ENCODE results near the gene GABRA5.

DNA sequence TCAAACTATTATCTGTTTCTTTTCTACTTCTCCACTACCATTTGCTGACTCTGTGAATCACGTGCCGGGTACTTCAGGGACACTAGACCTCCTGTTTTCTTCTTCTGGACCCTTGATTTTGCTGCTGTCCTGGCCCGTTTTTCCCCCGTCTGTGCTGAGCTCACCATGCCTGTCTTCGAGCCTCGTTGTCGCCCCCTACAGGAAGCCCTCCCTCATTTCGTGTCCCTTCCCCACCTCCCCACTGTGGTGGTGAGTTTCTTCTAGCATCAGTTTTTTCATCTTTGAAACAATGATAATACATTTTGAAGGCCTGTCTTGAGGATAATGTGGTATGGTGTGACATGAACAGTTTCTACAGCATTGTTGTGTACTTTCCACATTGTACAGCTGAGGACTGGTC lies 117.0 kb downstream of the GABRA5 start:
- TF ChIP-seq JUN (IDR thresholded peaks at IDR 0.05; ENCODE audit: low read depth, low read length), result no peak
- TF ChIP-seq ZNF274 (IDR thresholded peaks at IDR 0.05; ENCODE audit: borderline replicate concordance, extremely low read depth, low read length), result no peak
- TF ChIP-seq CREB1 (IDR thresholded peaks at IDR 0.05), result no peak
- no peak for TF ChIP-seq ATF2 (IDR thresholded peaks at IDR 0.05; ENCODE audit: low read length)
- TF ChIP-seq CTCF (IDR thresholded peaks at IDR 0.05; ENCODE audit: control extremely low read depth in 1 of 3, insufficient read depth in 1 of 3, low read depth in 1 of 3, low read length in 3 of 3), result peak; percentile 40 to 69 (median 66)
- TF ChIP-seq SP1 (IDR thresholded peaks at IDR 0.05; ENCODE audit: low read depth, low read length), result no peak
- TF ChIP-seq SIX5 (IDR thresholded peaks at IDR 0.05; ENCODE audit: low read depth, low read length), result no peak
- TF ChIP-seq EP300 (IDR thresholded peaks at IDR 0.05; ENCODE audit: borderline replicate concordance in 1 of 2, low read depth in 2 of 2, low read length in 2 of 2), result no peak
- TF ChIP-seq TBP (IDR thresholded peaks at IDR 0.05; ENCODE audit: low read depth, low read length), result no peak
- no peak for TF ChIP-seq POLR2A (IDR thresholded peaks at IDR 0.05; ENCODE audit: control extremely low read depth in 1 of 2, low read depth in 2 of 2, low read length in 2 of 2)
- no peak for TF ChIP-seq EZH2 (IDR thresholded peaks at IDR 0.05; ENCODE audit: low read depth, low read length, severe bottlenecking)

Measured in H1 (cell line).